Measurements from ENCODE around the gene PGAP3. TPM values are rescaled to one million over a fixed set of nuclear protein-coding genes. Genes with fewer than 3 reads are reported as not detected.

The PGAP3 gene
- total and polyA plus RNA-seq, 2 of the 4 experiments (the other 2 are of a cell fraction) = 4.3 to 9.8 TPM

- Histone ChIP-seq H2BK120ac (ENCODE audit: low read depth, low read length) (no peak overlapping the region), H2AFZ (replicated peaks; ENCODE audit: low read length, poor library complexity) (peak overlapping the region; percentile 73), H3K56ac (ENCODE audit: extremely low read depth, insufficient read depth, low read length) (no peak overlapping the region), H3K18ac (ENCODE audit: low read depth, low read length) (no peak overlapping the region), H3K9me1 (ENCODE audit: insufficient read depth, low read length) (peaks cover 23% of the 10 kb centered on the region), H4K20me1 (ENCODE audit: insufficient read depth, low read length) (peaks cover 47% of the 10 kb centered on the region), H2BK5ac (ENCODE audit: low read depth, low read length, poor library complexity, severe bottlenecking) (no peak overlapping the region), H4K8ac (ENCODE audit: low read depth in 2 of 2, low read length in 2 of 2) (no peak overlapping the region), H3K23ac (ENCODE audit: low read depth, low read length) (peak overlapping the region; percentile 96), H2AK9ac (replicated peaks; ENCODE audit: low read depth, low read length, poor library complexity) (peak overlapping the region; percentile 11), H3K4ac (ENCODE audit: low read depth, low read length) (peak overlapping the region; percentile 29), H4K91ac (ENCODE audit: insufficient read depth, low read depth, low read length) (no peak overlapping the region), H3K9ac (ENCODE audit: low read depth, low read length) (peak overlapping the region; percentile 87), H4K5ac (ENCODE audit: low read depth, low read length) (0 out of 2 replicates have a peak overlapping the region, but pooled peaks have one; percentile 18), H2BK20ac (ENCODE audit: low read depth, low read length) (no peak overlapping the region), H2AK5ac (ENCODE audit: low read depth, low read length) (peak overlapping the region; percentile 61), H3K27me3 (ENCODE audit: control insufficient read depth, insufficient read depth, low read length) (no peaks in the 10 kb centered on the region), H2BK15ac (ENCODE audit: low read depth, low read length) (no peak overlapping the region), H3K9me3 (ENCODE audit: control insufficient read depth, insufficient read depth, low read length) (no peaks in the 10 kb centered on the region), H3K4me2 (ENCODE audit: low read depth, low read length) (peak overlapping the region; percentile 99), H3K14ac (replicated peaks; ENCODE audit: low read depth, low read length) (peak overlapping the region; percentile 68), H3K4me3 (ENCODE audit: insufficient read depth, low read depth, low read length) (peak overlapping the region; percentile 90), H3K27ac (ENCODE audit: insufficient read depth, low read length) (no peak overlapping the region; the same call in 1 of the 2 replicates), H3K79me1 (ENCODE audit: low read depth in 1 of 2, low read length in 2 of 2) (peaks cover 0 to 62% of the 10 kb centered on the region in 2 experiments; a peak in 3 of 4 replicates), H3K36me3 (ENCODE audit: control insufficient read depth, insufficient read depth, low read length) (no peaks in the 10 kb centered on the region), H3K4me1 (ENCODE audit: control insufficient read depth, insufficient read depth, low read length) (peaks cover 21% of the 10 kb centered on the region)
- TF ChIP-seq CHD1 (IDR thresholded peaks at IDR 0.05; ENCODE audit: low read depth, low read length) (no peak), CTCF (conservative IDR thresholded peaks at IDR 0.05; ENCODE audit: low read depth, low read length) (no peak), MAFK (IDR thresholded peaks at IDR 0.05; ENCODE audit: low read depth, low read length) (no peak), POLR2A (IDR thresholded peaks at IDR 0.05; ENCODE audit: low read depth, low read length) (no peak), MXI1 (IDR thresholded peaks at IDR 0.05; ENCODE audit: borderline replicate concordance, low read depth, low read length) (no peak), SMC3 (IDR thresholded peaks at IDR 0.05; ENCODE audit: low read depth, low read length) (no peak)
- ATAC-seq (ENCODE audit: low read depth) (no peak), DNase-seq (no peak)
- intact Hi-C loops (cut with micrococcal nuclease) = no loop called here
- WGBS, 2 experiments (ENCODE audit: extremely low coverage in 2 of 2, insufficient read length in 1 of 2) = 14% methylated on average over 5 of the region's 10 CpGs; no CpG with 5 or more reads in 1 of the 2 experiments
- POLR2A ChIA-PET (ENCODE audit: unreplicated experiment) = no interaction called here
- CTCF ChIA-PET = interaction anchor here (1.3 kb wide), 1 partner anchor 30 kb away, joined by 5 read pairs; no protein-coding TSS in a partner anchor
- in situ Hi-C loops (cut with MboI; ENCODE audit: low sequenced_read_pairs) = no loop called here
- dilution Hi-C loops (cut with HindIII; ENCODE audit: low sequenced_read_pairs, unreplicated experiment) = no loop called here
- BruUV-seq (replicated peaks) = no TSS peak
Observed at GRCh38 chr17:39701012-39701783, 13.3 kb upstream of the PGAP3 start.

Data from IMR-90 (cell line).